ENCODE data around the gene FXYD7. TPM values are rescaled to one million over a fixed set of nuclear protein-coding genes. Genes with fewer than 3 reads are reported as not detected.

Gene FXYD7
- total and polyA plus RNA-seq, 2 of the 13 experiments (the other 11 are each of a cell fraction or from before 2014, with no cell fraction given) = 0.55 TPM; not detected in 1

DNA sequence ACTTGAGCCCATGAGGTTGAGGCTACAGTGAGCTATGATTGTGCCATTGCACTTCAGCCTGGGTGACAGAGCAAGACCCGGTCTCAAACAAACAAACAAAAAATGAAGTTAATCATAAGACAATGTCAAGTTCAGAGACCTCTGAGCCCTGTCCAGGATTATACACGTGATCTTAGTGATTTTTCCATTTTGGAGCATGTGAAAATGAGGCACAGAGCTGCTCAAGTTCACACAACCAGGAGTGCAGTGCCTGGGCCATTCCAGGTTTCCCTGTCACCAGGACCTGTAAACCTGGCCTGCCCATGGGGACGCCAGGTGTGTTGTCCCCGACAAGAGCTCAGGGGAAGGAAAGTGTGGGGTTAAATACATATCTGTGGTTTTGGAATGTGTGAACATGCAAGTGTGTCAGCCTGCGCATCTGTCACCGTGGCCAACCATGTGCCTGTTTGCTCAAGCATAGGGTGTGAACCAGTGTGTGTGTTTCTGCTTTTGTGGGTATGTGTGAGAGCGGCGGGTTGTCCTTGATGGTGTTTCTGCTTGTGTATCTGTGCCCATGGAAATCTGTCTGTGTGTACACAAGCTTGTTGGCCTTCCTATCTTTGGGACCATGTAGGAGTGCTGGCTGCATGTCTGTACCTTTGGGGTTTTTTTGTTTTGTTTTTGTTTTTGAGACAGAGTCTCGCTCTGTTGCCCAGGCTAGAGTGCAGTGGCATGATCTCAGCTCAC lies 5.9 kb upstream of the FXYD7 start (continued):
- TF ChIP-seq, protein P1, sequence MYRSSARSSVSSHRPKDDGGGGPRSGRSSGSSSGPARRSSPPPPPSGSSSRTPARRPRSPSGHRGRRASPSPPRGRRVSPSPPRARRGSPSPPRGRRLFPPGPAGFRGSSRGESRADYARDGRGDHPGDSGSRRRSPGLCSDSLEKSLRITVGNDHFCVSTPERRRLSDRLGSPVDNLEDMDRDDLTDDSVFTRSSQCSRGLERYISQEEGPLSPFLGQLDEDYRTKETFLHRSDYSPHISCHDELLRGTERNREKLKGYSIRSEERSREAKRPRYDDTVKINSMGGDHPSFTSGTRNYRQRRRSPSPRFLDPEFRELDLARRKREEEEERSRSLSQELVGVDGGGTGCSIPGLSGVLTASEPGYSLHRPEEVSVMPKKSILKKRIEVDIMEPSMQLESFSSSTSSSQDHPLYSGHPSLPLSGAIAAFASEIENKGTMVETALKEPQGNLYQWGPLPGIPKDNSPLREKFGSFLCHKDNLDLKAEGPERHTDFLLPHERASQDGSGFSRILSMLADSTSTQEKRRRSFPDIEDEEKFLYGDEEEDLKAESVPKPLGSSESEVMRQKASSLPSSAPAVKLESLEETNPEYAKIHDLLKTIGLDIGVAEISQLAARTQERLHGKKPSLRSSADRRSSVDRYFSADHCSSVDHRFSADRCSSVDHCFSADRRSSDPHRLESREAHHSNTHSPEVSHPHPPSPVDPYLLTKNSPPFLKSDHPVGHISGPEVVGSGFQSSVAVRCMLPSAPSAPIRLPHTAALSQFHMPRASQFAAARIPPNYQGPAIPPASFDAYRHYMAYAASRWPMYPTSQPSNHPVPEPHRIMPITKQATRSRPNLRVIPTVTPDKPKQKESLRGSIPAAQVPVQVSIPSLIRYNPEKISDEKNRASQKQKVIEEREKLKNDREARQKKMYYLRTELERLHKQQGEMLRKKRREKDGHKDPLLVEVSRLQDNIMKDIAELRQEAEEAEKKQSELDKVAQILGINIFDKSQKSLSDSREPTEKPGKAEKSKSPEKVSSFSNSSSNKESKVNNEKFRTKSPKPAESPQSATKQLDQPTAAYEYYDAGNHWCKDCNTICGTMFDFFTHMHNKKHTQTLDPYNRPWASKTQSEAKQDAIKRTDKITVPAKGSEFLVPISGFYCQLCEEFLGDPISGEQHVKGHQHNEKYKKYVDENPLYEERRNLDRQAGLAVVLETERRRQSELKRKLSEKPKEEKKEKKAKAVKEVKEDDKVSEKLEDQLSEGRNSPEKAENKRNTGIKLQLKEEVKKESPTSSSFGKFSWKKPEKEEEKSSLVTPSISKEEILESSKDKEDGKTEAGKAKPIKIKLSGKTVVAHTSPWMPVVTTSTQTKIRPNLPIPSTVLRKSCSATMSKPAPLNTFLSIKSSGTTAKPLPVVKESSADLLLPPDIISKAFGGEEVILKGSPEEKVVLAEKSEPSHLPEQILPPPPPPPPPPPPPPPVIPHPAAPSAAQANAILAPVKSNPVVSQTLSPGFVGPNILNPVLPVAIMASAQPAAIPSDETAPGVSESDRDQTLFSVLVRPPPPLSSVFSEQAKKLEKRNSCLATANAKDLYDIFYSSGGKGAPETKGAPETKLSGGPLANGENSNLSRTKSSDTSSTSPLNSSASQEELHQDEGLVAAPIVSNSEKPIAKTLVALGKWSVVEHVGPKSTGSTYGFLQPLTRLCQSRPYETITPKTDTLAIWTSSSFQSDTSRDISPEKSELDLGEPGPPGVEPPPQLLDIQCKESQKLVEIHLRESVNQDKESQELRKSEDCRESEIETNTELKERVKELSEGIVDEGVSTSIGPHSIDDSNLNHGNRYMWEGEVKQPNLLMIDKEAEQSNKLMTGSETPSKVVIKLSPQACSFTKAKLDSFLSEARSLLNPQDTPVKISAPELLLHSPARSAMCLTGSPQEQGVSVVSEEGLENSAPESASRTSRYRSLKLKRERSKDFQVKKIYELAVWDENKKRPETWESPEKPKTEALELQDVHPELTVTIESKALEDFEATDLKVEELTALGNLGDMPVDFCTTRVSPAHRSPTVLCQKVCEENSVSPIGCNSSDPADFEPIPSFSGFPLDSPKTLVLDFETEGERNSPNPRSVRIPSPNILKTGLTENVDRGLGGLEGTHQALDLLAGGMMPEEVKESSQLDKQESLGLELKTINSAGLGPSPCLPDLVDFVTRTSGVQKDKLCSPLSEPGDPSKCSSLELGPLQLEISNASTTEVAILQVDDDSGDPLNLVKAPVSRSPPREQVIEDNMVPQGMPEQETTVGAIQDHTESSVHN (CRISPR knock-in tag; IDR thresholded peaks at IDR 0.05) = 0 out of 2 replicates have a peak, but pooled peaks have one; percentile 34
- TF ChIP-seq ZNF329 (CRISPR knock-in tag; IDR thresholded peaks at IDR 0.05; ENCODE audit: low read depth) = no peak
- no peak for TF ChIP-seq ZBTB8A (CRISPR knock-in tag; IDR thresholded peaks at IDR 0.05; ENCODE audit: borderline replicate concordance, low read depth)
- no peak; the same call in 1 of the 2 replicates for TF ChIP-seq ZNF746 (CRISPR knock-in tag; IDR thresholded peaks at IDR 0.05)
- peak; percentile 28; the same call in 1 of the 2 replicates for TF ChIP-seq POGZ (CRISPR knock-in tag; IDR thresholded peaks at IDR 0.05)
- peak; percentile 85 for TF ChIP-seq NR2F6 (IDR thresholded peaks at IDR 0.05)
- TF ChIP-seq NR2F6 (CRISPR knock-in tag; IDR thresholded peaks at IDR 0.05) = peak; percentile 73
- TF ChIP-seq CREM (IDR thresholded peaks at IDR 0.05) = peak; percentile 57; the same call in 1 of the 2 replicates
- no peak for TF ChIP-seq CREM (CRISPR knock-in tag; IDR thresholded peaks at IDR 0.05)
- TF ChIP-seq ZFYVE20 (CRISPR knock-in tag; IDR thresholded peaks at IDR 0.05; ENCODE audit: borderline replicate concordance, low read depth) = no peak
- TF ChIP-seq TCF7 (IDR thresholded peaks at IDR 0.05; ENCODE audit: low read depth) = peak; percentile 35; the same call in 1 of the 2 replicates
- peak; percentile 7; the same call in 1 of the 2 replicates for TF ChIP-seq FOSL2 (CRISPR knock-in tag; IDR thresholded peaks at IDR 0.05)
- TF ChIP-seq RFX1 (IDR thresholded peaks at IDR 0.05) = no peak; the same call in 1 of the 2 replicates
- TF ChIP-seq, protein P2, sequence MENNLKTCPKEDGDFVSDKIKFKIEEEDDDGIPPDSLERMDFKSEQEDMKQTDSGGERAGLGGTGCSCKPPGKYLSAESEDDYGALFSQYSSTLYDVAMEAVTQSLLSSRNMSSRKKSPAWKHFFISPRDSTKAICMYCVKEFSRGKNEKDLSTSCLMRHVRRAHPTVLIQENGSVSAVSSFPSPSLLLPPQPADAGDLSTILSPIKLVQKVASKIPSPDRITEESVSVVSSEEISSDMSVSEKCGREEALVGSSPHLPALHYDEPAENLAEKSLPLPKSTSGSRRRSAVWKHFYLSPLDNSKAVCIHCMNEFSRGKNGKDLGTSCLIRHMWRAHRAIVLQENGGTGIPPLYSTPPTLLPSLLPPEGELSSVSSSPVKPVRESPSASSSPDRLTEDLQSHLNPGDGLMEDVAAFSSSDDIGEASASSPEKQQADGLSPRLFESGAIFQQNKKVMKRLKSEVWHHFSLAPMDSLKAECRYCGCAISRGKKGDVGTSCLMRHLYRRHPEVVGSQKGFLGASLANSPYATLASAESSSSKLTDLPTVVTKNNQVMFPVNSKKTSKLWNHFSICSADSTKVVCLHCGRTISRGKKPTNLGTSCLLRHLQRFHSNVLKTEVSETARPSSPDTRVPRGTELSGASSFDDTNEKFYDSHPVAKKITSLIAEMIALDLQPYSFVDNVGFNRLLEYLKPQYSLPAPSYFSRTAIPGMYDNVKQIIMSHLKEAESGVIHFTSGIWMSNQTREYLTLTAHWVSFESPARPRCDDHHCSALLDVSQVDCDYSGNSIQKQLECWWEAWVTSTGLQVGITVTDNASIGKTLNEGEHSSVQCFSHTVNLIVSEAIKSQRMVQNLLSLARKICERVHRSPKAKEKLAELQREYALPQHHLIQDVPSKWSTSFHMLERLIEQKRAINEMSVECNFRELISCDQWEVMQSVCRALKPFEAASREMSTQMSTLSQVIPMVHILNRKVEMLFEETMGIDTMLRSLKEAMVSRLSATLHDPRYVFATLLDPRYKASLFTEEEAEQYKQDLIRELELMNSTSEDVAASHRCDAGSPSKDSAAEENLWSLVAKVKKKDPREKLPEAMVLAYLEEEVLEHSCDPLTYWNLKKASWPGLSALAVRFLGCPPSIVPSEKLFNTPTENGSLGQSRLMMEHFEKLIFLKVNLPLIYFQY (CRISPR knock-in tag; IDR thresholded peaks at IDR 0.05; ENCODE audit: borderline replicate concordance) = no peak
- TF ChIP-seq IRF2 (CRISPR knock-in tag; IDR thresholded peaks at IDR 0.05) = peak; percentile 57; the same call in 1 of the 2 replicates
- TF ChIP-seq PITX1 (CRISPR knock-in tag; IDR thresholded peaks at IDR 0.05) = no peak; the same call in none of the 2 replicates

Data from HepG2 (cell line).